ENCODE measurements around the gene HIF1AN. TPM values are rescaled to one million over a fixed set of nuclear protein-coding genes. Genes with fewer than 3 reads are reported as not detected.

The HIF1AN gene
- total and polyA plus RNA-seq, 2 donors (not counting 1 experiment from before 2014, with no cell fraction given) = 7.3 to 65.6 TPM

DNA sequence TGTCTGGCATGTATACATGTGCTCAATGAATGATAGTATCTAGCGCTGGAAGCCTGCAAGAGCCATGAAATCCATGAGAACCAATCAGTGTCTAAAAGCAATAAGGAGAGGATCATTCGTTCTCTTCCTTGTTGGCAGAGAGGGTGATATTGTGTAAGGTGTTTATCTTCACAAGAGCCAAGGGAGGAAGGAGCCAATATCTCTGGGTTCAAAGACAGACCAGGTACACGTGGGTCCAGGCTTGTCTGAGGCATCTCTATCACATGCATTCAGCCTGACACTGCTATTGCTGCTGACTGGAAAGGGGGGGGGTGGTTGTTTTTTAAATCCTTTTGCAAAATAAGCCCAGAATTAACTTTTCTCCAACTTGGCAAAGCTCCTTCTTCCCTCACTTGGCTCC lies 20.1 kb upstream of the HIF1AN start:
- 95% methylated on average over 2 of the region's 3 CpGs for WGBS (ENCODE audit: insufficient coverage)
- Mint-ChIP-seq H3K27ac (no peak overlapping the region), H3K4me3 (no peak overlapping the region), H3K9me3 (ENCODE audit: insufficient read depth) (no peaks in the 10 kb centered on the region), H3K4me1 (peaks cover 10% of the 10 kb centered on the region), H3K27me3 (peaks cover 9% of the 10 kb centered on the region)
- ChIA-PET POLR2A (no interaction called here), CTCF (interaction anchor here (0.9 kb wide), 1 partner anchor 33 kb away, joined by 3 read pairs; no protein-coding TSS in a partner anchor)
- H3K36me3 ChIP-seq (replicated peaks in 1 of 2; ENCODE audit: control extremely low read depth in 1 of 2, control insufficient read depth in 1 of 2, extremely low read depth in 1 of 2, insufficient read depth in 2 of 2, low read length in 1 of 2) = peaks cover 0 to 5% of the 10 kb centered on the region in 2 experiments
- peaks cover 0 to 3% (median 0%) of the 10 kb centered on the region in 3 donors for H3K9me3 ChIP-seq (ENCODE audit: control extremely low read depth in 1 of 3, control insufficient read depth in 2 of 3, insufficient read depth in 1 of 3, low read length in 2 of 3)
- no peaks in the 10 kb centered on the region for H3K79me2 ChIP-seq (ENCODE audit: control insufficient read depth, insufficient read depth, low read length)
- H3K9ac ChIP-seq (ENCODE audit: low read length) = no peak overlapping the region
- no peak overlapping the region for H3K4me2 ChIP-seq (replicated peaks; ENCODE audit: low read depth, low read length, poor library complexity, severe bottlenecking)
- DNase-seq (no peak), ATAC-seq (ENCODE audit: low read depth) (no peak)
- TF ChIP-seq EZH2 (IDR thresholded peaks at IDR 0.05; ENCODE audit: borderline replicate concordance, insufficient read depth, low read depth, low read length, poor library complexity, severe bottlenecking) = no peak
- TF ChIP-seq CTCF (IDR thresholded peaks at IDR 0.05) = no peak
- no peak overlapping the region for H3K4me3 ChIP-seq (ENCODE audit: control extremely low read depth in 1 of 5, extremely low read depth in 1 of 5, insufficient read depth in 1 of 5, low read depth in 2 of 5, low read length in 4 of 5)
- peaks cover 13% of the 10 kb centered on the region in 2 donors for H3K4me1 ChIP-seq (ENCODE audit: control insufficient read depth in 2 of 2, insufficient read depth in 2 of 2, low read length in 2 of 2)
- H4K20me1 ChIP-seq (ENCODE audit: control insufficient read depth, insufficient read depth, low read length, poor library complexity, severe bottlenecking) = no peaks in the 10 kb centered on the region
- intact Hi-C loops (cut with micrococcal nuclease) = loop anchor here (5.0 kb wide), 1 partner anchor 33 kb away; no protein-coding TSS in a partner anchor
- peaks cover 0 to 10% (median 5%) of the 10 kb centered on the region in 4 experiments for H3K27me3 ChIP-seq (replicated peaks in 1 of 4; ENCODE audit: control extremely low read depth in 1 of 4, control insufficient read depth in 3 of 4, insufficient read depth in 4 of 4, low read length in 3 of 4)
- H3K27ac ChIP-seq (ENCODE audit: low read length in 2 of 2) = no peak overlapping the region
- H2AFZ ChIP-seq (ENCODE audit: insufficient read depth, low read depth, low read length, poor library complexity, severe bottlenecking) = no peak overlapping the region

DNA sequence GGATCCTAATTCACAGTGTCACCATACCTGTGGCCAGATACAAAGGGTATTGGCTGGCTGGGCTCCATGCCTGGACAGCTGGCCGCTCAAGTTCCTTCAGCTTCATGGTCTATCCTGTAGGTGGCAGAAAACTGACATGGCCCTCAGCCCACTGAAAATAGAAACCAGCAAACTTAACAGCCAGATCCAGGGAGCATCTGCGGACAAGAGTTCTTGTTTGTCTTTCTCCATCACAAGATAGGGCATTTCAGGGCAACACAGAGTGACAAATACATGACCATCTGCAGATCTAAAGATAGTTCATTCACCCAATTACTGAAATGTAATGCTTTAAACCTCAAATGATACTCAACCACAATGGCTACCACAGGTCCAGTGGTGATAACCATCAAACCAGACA lies 18.9 kb upstream of the HIF1AN start:
- Histone ChIP-seq H3K4me1 (ENCODE audit: control insufficient read depth in 2 of 2, insufficient read depth in 2 of 2, low read length in 2 of 2) (peaks cover 13% of the 10 kb centered on the region in 2 donors), H3K27me3 (replicated peaks in 1 of 4; ENCODE audit: control extremely low read depth in 1 of 4, control insufficient read depth in 3 of 4, insufficient read depth in 4 of 4, low read length in 3 of 4) (peaks cover 0 to 10% (median 5%) of the 10 kb centered on the region in 4 experiments), H3K36me3 (replicated peaks in 1 of 2; ENCODE audit: control extremely low read depth in 1 of 2, control insufficient read depth in 1 of 2, extremely low read depth in 1 of 2, insufficient read depth in 2 of 2, low read length in 1 of 2) (peaks cover 0 to 7% of the 10 kb centered on the region in 2 experiments), H3K9ac (ENCODE audit: low read length) (no peak overlapping the region), H4K20me1 (ENCODE audit: control insufficient read depth, insufficient read depth, low read length, poor library complexity, severe bottlenecking) (no peaks in the 10 kb centered on the region), H2AFZ (ENCODE audit: insufficient read depth, low read depth, low read length, poor library complexity, severe bottlenecking) (no peak overlapping the region), H3K27ac (ENCODE audit: low read length in 2 of 2) (no peak overlapping the region), H3K4me3 (ENCODE audit: control extremely low read depth in 1 of 5, extremely low read depth in 1 of 5, insufficient read depth in 1 of 5, low read depth in 2 of 5, low read length in 4 of 5) (no peak overlapping the region), H3K9me3 (ENCODE audit: control extremely low read depth in 1 of 3, control insufficient read depth in 2 of 3, insufficient read depth in 1 of 3, low read length in 2 of 3) (peaks cover 0 to 3% (median 0%) of the 10 kb centered on the region in 3 donors), H3K79me2 (ENCODE audit: control insufficient read depth, insufficient read depth, low read length) (no peaks in the 10 kb centered on the region), H3K4me2 (replicated peaks; ENCODE audit: low read depth, low read length, poor library complexity, severe bottlenecking) (no peak overlapping the region)
- intact Hi-C loops (cut with micrococcal nuclease) = loop anchor here (5.0 kb wide), 1 partner anchor 35 kb away; no protein-coding TSS in a partner anchor
- Mint-ChIP-seq H3K9me3 (ENCODE audit: insufficient read depth) (no peaks in the 10 kb centered on the region), H3K4me1 (peaks cover 10% of the 10 kb centered on the region), H3K4me3 (no peak overlapping the region), H3K27me3 (peaks cover 9% of the 10 kb centered on the region), H3K27ac (no peak overlapping the region)
- WGBS (ENCODE audit: insufficient coverage) = 100% methylated on average over 2 of the region's 2 CpGs
- no peak for DNase-seq
- POLR2A ChIA-PET = no interaction called here
- TF ChIP-seq EZH2 (IDR thresholded peaks at IDR 0.05; ENCODE audit: borderline replicate concordance, insufficient read depth, low read depth, low read length, poor library complexity, severe bottlenecking) = no peak
- no peak for TF ChIP-seq CTCF (IDR thresholded peaks at IDR 0.05)
- no peak for ATAC-seq (ENCODE audit: low read depth)
- CTCF ChIA-PET = interaction anchor here (0.9 to 2.7 kb wide), 3 partner anchors 34 to 214 kb away, joined by 3 to 14 read pairs (median 3); no protein-coding TSS in a partner anchor

All from B cell (primary cell).